Measurements from ENCODE around the gene ACAD11.
A peak's percentile ranks its signal among the peaks of the same experiment; 100 is the strongest.

ACAD11 gene

DNA sequence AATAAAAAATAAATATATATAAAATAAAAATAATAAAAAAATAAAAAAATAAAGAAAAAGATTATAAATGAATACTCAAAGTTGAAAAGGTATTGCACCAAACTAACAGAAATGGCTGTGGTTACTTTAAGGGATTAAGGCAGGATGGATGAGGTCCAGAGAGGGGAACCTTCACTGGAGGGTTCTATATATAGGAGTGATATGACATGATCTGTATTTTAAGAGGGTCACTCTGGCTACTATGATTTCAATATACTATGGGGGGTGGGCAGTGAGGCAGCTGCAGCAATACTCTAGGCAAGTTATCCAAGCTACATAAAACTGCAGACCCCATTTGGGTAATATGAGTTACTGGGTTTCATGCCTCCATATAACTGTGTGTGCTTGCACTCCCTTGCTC lies 24.6 kb downstream of the ACAD11 start:
- Mint-ChIP-seq H3K4me1 (no peaks in the 10 kb centered on the region), H3K27ac (no peak overlapping the region), H3K36me3 (ENCODE audit: low read depth) (peaks cover 21% of the 10 kb centered on the region), H3K4me3 (no peak overlapping the region), H3K27me3 (ENCODE audit: low read depth, poor library complexity) (no peaks in the 10 kb centered on the region), H3K9me3 (no peaks in the 10 kb centered on the region)
- no peak for DNase-seq
- TF ChIP-seq, protein P1, sequence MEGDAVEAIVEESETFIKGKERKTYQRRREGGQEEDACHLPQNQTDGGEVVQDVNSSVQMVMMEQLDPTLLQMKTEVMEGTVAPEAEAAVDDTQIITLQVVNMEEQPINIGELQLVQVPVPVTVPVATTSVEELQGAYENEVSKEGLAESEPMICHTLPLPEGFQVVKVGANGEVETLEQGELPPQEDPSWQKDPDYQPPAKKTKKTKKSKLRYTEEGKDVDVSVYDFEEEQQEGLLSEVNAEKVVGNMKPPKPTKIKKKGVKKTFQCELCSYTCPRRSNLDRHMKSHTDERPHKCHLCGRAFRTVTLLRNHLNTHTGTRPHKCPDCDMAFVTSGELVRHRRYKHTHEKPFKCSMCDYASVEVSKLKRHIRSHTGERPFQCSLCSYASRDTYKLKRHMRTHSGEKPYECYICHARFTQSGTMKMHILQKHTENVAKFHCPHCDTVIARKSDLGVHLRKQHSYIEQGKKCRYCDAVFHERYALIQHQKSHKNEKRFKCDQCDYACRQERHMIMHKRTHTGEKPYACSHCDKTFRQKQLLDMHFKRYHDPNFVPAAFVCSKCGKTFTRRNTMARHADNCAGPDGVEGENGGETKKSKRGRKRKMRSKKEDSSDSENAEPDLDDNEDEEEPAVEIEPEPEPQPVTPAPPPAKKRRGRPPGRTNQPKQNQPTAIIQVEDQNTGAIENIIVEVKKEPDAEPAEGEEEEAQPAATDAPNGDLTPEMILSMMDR (IDR thresholded peaks at IDR 0.05): no peak

DNA sequence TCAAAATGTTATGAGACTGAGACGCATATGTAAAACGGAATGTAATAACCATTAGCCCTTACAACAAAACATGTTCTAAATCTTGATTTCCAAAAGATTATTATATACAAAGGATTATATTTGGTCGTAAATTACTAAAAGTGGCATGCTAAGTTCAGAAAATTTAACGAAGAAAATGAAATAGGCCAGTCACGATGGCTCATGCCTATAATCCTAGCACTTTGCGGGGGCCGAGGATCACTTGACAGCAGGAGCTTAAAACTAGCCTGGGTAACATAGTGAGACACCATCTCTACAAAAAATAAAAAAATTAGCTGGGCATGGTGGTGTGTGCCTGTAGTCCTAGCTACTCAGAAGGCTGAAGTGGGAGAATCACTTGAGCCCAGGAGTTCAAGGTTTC lies 29.0 kb downstream of the ACAD11 start:
- H3K4me3 Mint-ChIP-seq: no peak overlapping the region
- H3K9me3 Mint-ChIP-seq: no peaks in the 10 kb centered on the region
- H3K36me3 Mint-ChIP-seq (ENCODE audit: low read depth): peaks cover 45% of the 10 kb centered on the region
- TF ChIP-seq, protein P1 (IDR thresholded peaks at IDR 0.05): no peak
- no peaks in the 10 kb centered on the region for H3K4me1 Mint-ChIP-seq
- DNase-seq: no peak
- no peak overlapping the region for H3K27ac Mint-ChIP-seq
- H3K27me3 Mint-ChIP-seq (ENCODE audit: low read depth, poor library complexity): no peaks in the 10 kb centered on the region

DNA sequence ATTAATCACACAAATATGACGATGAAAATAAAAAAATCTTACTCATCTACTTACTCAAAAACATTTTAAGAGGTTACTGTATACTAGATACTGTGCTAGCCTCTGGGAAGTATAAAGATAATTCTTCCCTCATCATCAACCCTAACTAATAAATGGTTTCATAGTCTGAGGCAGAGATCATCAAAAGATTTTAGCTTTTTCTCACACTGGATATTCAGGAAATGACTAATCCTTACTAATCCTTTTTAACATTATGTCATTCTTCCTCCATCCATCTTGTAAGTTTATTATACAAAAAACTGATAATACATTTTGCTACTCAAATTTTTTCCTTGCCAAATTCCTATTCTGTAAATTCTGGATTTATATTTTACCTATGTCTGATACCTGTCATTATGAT lies 29.7 kb downstream of the ACAD11 start:
- Mint-ChIP-seq H3K36me3 (ENCODE audit: low read depth) (peaks cover 42% of the 10 kb centered on the region), H3K27ac (no peak overlapping the region), H3K4me1 (no peaks in the 10 kb centered on the region)

DNA sequence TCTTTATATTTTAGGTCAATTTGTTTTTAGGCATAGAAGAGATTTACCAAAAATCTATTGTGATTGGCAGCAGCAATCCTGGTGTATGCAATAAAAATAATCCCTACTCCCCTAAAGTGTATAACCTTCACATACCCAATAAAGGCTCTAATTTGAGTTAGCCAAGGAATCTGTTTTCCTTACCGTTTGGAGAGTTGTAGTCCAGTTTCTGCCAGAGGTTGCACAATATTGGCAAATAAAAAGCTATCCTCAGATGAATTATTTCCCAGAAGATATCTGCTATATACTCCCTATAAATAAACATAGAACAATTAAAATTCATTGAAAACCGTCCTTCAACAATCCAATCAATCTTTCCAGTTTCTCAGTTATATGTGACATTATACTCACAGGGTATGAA lies 31.5 kb downstream of the ACAD11 start:
- no peak overlapping the region for H3K4me3 Mint-ChIP-seq

More for the DNA sequence above, 29.7 kb downstream of the ACAD11 start:
- Mint-ChIP-seq H3K4me3 (no peak overlapping the region), H3K9me3 (no peaks in the 10 kb centered on the region), H3K27me3 (ENCODE audit: low read depth, poor library complexity) (no peaks in the 10 kb centered on the region)
- DNase-seq: no peak
- TF ChIP-seq, protein P1 (IDR thresholded peaks at IDR 0.05): no peak

DNA sequence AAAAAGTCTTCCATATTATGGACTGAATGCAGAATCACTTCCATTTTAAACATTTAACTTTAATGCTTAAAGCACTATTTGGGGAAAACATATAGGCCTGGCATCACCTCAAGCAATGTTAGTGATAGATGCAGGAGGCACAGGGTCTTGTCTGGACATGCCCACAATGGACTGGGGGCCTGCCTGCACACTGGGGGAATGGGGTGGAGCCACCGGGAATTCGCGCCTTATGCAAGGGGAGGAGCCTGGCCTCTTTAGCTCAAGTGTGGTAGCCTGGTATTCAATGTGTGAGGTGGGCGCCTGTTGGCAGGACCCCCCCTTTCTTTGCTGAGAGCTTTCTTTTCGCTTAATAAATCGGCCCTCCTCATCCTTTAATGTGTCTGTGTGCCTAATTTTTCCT lies 32.7 kb downstream of the ACAD11 start:
- Mint-ChIP-seq H3K9me3 (no peaks in the 10 kb centered on the region), H3K36me3 (ENCODE audit: low read depth) (peaks cover 36% of the 10 kb centered on the region), H3K4me1 (no peaks in the 10 kb centered on the region), H3K27me3 (ENCODE audit: low read depth, poor library complexity) (no peaks in the 10 kb centered on the region), H3K4me3 (no peak overlapping the region), H3K27ac (peak overlapping the region; percentile 22)
- DNase-seq: no peak
- TF ChIP-seq, protein P1 (IDR thresholded peaks at IDR 0.05): no peak

More for the DNA sequence above, 31.5 kb downstream of the ACAD11 start:
- no peak overlapping the region for H3K27ac Mint-ChIP-seq
- no peaks in the 10 kb centered on the region for H3K9me3 Mint-ChIP-seq
- TF ChIP-seq, protein P1 (IDR thresholded peaks at IDR 0.05): no peak
- peaks cover 41% of the 10 kb centered on the region for H3K36me3 Mint-ChIP-seq (ENCODE audit: low read depth)
- no peaks in the 10 kb centered on the region for H3K27me3 Mint-ChIP-seq (ENCODE audit: low read depth, poor library complexity)
- no peak for DNase-seq
- H3K4me1 Mint-ChIP-seq: no peaks in the 10 kb centered on the region

DNA sequence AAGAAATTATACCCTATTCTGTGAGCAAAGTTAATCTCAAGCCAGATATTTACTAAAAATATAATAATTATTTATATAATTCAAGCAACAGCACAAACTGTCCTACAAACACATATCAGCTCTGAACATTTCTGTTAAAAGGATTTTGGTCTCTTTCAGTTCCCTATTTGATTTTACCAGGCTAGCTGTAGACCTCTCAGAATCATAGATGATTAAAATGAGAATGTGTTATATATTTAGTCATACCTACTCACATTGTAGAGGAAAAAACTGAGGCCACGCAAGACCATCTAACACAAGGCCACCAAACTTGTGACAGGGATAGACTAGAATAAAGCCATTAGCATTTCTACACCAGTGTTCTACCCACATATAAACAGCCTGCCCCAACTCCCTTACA lies 34.0 kb downstream of the ACAD11 start:
- no peaks in the 10 kb centered on the region for H3K9me3 Mint-ChIP-seq
- TF ChIP-seq, protein P1 (IDR thresholded peaks at IDR 0.05): no peak
- no peak overlapping the region for H3K27ac Mint-ChIP-seq
- DNase-seq: no peak
- H3K4me1 Mint-ChIP-seq: no peaks in the 10 kb centered on the region
- H3K36me3 Mint-ChIP-seq (ENCODE audit: low read depth): peaks cover 47% of the 10 kb centered on the region
- no peaks in the 10 kb centered on the region for H3K27me3 Mint-ChIP-seq (ENCODE audit: low read depth, poor library complexity)
- H3K4me3 Mint-ChIP-seq: no peak overlapping the region

All from nephron progenitor cell (in vitro differentiated cells).